ENCODE data around the gene PDE6B.

DNA sequence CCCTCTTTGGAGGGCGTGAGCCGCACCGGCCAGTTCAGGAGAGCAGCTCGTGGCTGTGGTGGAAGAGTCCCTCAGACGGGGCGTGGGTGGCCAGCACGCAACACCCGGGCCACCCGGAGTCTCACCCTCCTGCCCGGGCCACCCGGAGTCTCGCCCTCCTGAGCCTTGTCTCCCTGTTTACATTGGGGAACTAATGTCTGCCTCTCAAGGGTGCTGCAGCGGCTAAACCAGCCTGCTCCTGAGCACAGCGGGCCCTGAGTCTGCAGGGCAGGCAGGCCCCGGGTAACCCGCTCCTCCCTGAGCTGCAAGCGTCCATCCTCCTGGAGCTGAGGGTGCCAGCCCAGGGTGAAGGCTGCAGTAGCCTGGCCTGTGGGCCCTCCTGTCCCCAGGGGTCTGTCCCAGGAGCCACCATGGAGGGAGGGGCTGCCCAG, 3.0 kb downstream of the PDE6B start:
- TF ChIP-seq, protein P1, sequence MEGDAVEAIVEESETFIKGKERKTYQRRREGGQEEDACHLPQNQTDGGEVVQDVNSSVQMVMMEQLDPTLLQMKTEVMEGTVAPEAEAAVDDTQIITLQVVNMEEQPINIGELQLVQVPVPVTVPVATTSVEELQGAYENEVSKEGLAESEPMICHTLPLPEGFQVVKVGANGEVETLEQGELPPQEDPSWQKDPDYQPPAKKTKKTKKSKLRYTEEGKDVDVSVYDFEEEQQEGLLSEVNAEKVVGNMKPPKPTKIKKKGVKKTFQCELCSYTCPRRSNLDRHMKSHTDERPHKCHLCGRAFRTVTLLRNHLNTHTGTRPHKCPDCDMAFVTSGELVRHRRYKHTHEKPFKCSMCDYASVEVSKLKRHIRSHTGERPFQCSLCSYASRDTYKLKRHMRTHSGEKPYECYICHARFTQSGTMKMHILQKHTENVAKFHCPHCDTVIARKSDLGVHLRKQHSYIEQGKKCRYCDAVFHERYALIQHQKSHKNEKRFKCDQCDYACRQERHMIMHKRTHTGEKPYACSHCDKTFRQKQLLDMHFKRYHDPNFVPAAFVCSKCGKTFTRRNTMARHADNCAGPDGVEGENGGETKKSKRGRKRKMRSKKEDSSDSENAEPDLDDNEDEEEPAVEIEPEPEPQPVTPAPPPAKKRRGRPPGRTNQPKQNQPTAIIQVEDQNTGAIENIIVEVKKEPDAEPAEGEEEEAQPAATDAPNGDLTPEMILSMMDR (conservative IDR thresholded peaks at IDR 0.05; ENCODE audit: low read depth in 2 of 2): no peak
- TF ChIP-seq EZH2 (IDR thresholded peaks at IDR 0.05; ENCODE audit: low read depth, unreplicated experiment) (no peak), ZNF331 (CRISPR knock-in tag; IDR thresholded peaks at IDR 0.05; ENCODE audit: low read depth) (no peak), CREB1 (CRISPR knock-in tag; IDR thresholded peaks at IDR 0.05; ENCODE audit: low read depth) (no peak), POLR2AphosphoS5 (IDR thresholded peaks at IDR 0.05; ENCODE audit: low read depth) (no peak), EZH2phosphoT487 (IDR thresholded peaks at IDR 0.05; ENCODE audit: unreplicated experiment) (no peak), ZNF114 (CRISPR knock-in tag; IDR thresholded peaks at IDR 0.05) (no peak)
- TF ChIP-seq, protein P2, sequence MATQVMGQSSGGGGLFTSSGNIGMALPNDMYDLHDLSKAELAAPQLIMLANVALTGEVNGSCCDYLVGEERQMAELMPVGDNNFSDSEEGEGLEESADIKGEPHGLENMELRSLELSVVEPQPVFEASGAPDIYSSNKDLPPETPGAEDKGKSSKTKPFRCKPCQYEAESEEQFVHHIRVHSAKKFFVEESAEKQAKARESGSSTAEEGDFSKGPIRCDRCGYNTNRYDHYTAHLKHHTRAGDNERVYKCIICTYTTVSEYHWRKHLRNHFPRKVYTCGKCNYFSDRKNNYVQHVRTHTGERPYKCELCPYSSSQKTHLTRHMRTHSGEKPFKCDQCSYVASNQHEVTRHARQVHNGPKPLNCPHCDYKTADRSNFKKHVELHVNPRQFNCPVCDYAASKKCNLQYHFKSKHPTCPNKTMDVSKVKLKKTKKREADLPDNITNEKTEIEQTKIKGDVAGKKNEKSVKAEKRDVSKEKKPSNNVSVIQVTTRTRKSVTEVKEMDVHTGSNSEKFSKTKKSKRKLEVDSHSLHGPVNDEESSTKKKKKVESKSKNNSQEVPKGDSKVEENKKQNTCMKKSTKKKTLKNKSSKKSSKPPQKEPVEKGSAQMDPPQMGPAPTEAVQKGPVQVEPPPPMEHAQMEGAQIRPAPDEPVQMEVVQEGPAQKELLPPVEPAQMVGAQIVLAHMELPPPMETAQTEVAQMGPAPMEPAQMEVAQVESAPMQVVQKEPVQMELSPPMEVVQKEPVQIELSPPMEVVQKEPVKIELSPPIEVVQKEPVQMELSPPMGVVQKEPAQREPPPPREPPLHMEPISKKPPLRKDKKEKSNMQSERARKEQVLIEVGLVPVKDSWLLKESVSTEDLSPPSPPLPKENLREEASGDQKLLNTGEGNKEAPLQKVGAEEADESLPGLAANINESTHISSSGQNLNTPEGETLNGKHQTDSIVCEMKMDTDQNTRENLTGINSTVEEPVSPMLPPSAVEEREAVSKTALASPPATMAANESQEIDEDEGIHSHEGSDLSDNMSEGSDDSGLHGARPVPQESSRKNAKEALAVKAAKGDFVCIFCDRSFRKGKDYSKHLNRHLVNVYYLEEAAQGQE (IDR thresholded peaks at IDR 0.05; ENCODE audit: unreplicated experiment): no peak
- TF ChIP-seq, protein P3, sequence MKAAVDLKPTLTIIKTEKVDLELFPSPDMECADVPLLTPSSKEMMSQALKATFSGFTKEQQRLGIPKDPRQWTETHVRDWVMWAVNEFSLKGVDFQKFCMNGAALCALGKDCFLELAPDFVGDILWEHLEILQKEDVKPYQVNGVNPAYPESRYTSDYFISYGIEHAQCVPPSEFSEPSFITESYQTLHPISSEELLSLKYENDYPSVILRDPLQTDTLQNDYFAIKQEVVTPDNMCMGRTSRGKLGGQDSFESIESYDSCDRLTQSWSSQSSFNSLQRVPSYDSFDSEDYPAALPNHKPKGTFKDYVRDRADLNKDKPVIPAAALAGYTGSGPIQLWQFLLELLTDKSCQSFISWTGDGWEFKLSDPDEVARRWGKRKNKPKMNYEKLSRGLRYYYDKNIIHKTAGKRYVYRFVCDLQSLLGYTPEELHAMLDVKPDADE (IDR thresholded peaks at IDR 0.05): no peak

Data from GM23338 (cell line).